HepG2 (cell line): ENCODE measurements around the gene IQCH.

Experiments
- EZH2 ChIP-seq: conservative IDR thresholded peaks from 2 replicates; pipeline ENCODE4 v1.6.1; 2012; ENCODE audit warnings: mild to moderate bottlenecking, low read depth, low read length, moderate library complexity
- FOXJ3 ChIP-seq: sonication (generic); formaldehyde crosslinking; IDR thresholded peaks from 2 replicates; pipeline ENCODE4 v1.4.0; 2020; ENCODE audit warnings: missing genetic modification reagents, mild to moderate bottlenecking, borderline replicate concordance
- FOXK1 ChIP-seq: sonication (generic); formaldehyde crosslinking; IDR thresholded peaks from 2 replicates; pipeline ENCODE4 v1.4.0; 2020; ENCODE audit warnings: low read depth, missing genetic modification reagents, borderline replicate concordance
- KDM1A ChIP-seq: IDR thresholded peaks from 2 replicates; pipeline ENCODE4 v1.6.1; 2016; ENCODE audit warnings: missing compliant biosample characterization
- POLR2A ChIP-seq, 2 experiments: IDR thresholded peaks; 2 replicates each; pipeline ENCODE4 v1.6.1; 2011; ENCODE audit warnings: low read depth in 2 of 2, low read length in 2 of 2, mild to moderate bottlenecking in 1 of 2, moderate library complexity in 1 of 2; ENCODE audit not compliant: insufficient read depth in 1 of 2
- TF ChIP-seq, protein P1 (sequence below): sonication (generic); formaldehyde crosslinking; IDR thresholded peaks from 2 replicates; pipeline ENCODE4 v1.8.0; 2022; ENCODE audit warnings: low read depth, missing genetic modification reagents
- TF ChIP-seq, protein P2 (sequence below): IDR thresholded peaks from 2 replicates; pipeline ENCODE4 v1.6.1; 2016; ENCODE audit warnings: missing biosample characterization, missing genetic modification reagents, low read depth
- TF ChIP-seq, protein P3 (sequence below): sonication (generic); formaldehyde crosslinking; IDR thresholded peaks from 2 replicates; pipeline ENCODE4 v1.4.0; 2020; ENCODE audit warnings: missing genetic modification reagents
- TF ChIP-seq, protein P4 (sequence below): sonication (generic); formaldehyde crosslinking; IDR thresholded peaks from 2 replicates; pipeline ENCODE4 v1.5.1; 2020; ENCODE audit warnings: mild to moderate bottlenecking, missing genetic modification reagents, moderate library complexity
- TF ChIP-seq, protein P5 (sequence below): sonication (generic); formaldehyde crosslinking; IDR thresholded peaks from 2 replicates; pipeline ENCODE4 v1.8.1; 2023; ENCODE audit warnings: mild to moderate bottlenecking, inconsistent platforms, moderate library complexity, missing genetic modification reagents, borderline replicate concordance

DNA sequence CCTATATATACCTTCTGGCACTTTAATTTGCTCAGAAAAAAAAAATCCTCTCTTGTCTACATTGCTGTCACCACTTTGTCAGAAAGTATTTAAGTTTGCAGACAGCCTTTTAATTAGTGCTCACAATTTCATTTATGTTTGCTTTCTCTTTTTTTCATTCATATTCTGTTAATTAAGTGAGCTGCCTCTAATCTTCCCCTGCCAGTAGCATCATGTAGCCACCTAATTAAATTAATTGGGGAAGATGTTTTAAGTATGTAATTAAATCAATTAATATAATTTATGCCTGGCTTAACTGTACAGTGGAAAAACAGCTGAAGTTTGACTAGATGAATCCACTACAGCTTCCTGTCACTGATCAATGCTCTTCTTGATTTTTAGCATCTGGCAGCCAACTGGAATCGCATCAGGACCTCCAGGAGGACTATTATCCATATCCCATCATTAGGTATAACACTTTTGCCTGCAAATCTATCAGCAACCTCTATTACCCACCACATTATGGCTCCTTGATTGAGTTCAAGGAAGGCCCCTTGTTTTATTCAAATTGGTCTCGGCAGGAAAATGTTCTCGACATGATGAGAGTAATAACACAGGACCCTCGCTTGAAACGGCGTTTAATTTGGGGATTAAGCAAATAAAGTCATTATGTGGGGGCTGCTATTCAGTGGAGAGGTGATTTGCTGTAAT, 118.5 kb downstream of the IQCH start:
- TF ChIP-seq, protein P1, sequence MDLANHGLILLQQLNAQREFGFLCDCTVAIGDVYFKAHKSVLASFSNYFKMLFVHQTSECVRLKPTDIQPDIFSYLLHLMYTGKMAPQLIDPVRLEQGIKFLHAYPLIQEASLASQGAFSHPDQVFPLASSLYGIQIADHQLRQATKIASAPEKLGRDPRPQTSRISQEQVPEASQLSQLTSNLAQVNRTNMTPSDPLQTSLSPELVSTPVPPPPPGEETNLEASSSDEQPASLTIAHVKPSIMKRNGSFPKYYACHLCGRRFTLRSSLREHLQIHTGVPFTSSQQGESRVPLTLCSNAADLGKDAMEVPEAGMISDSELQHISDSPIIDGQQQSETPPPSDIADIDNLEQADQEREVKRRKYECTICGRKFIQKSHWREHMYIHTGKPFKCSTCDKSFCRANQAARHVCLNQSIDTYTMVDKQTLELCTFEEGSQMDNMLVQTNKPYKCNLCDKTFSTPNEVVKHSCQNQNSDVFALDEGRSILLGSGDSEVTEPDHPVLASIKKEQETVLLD (CRISPR knock-in tag) = no peak
- TF ChIP-seq EZH2 = no peak
- no peak for TF ChIP-seq FOXK1 (CRISPR knock-in tag)
- TF ChIP-seq, protein P2, sequence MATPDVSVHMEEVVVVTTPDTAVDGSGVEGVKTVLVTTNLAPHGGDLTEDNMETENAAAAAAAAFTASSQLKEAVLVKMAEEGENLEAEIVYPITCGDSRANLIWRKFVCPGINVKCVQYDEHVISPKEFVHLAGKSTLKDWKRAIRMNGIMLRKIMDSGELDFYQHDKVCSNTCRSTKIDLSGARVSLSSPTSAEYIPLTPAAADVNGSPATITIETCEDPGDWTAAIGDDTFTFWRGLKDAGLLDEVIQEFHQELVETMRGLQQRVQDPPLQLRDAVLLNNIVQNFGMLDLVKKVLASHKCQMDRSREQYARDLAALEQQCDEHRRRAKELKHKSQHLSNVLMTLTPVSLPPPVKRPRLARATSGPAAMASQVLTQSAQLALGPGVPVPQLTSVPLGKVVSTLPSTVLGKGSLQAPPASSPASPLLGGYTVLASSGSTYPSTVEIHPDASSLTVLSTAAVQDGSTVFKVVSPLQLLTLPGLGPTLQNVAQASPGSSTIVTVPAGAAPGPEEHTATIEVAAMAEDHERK (CRISPR knock-in tag) = no peak
- TF ChIP-seq FOXJ3 (CRISPR knock-in tag) = no peak
- no peak for TF ChIP-seq KDM1A (CRISPR knock-in tag)
- TF ChIP-seq POLR2A (IDR thresholded peaks at IDR 0.05; ENCODE audit: insufficient read depth in 1 of 2, low read depth in 2 of 2, low read length in 2 of 2) = no peak
- TF ChIP-seq, protein P3, sequence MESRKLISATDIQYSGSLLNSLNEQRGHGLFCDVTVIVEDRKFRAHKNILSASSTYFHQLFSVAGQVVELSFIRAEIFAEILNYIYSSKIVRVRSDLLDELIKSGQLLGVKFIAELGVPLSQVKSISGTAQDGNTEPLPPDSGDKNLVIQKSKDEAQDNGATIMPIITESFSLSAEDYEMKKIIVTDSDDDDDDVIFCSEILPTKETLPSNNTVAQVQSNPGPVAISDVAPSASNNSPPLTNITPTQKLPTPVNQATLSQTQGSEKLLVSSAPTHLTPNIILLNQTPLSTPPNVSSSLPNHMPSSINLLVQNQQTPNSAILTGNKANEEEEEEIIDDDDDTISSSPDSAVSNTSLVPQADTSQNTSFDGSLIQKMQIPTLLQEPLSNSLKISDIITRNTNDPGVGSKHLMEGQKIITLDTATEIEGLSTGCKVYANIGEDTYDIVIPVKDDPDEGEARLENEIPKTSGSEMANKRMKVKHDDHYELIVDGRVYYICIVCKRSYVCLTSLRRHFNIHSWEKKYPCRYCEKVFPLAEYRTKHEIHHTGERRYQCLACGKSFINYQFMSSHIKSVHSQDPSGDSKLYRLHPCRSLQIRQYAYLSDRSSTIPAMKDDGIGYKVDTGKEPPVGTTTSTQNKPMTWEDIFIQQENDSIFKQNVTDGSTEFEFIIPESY = no peak
- TF ChIP-seq, protein P4, sequence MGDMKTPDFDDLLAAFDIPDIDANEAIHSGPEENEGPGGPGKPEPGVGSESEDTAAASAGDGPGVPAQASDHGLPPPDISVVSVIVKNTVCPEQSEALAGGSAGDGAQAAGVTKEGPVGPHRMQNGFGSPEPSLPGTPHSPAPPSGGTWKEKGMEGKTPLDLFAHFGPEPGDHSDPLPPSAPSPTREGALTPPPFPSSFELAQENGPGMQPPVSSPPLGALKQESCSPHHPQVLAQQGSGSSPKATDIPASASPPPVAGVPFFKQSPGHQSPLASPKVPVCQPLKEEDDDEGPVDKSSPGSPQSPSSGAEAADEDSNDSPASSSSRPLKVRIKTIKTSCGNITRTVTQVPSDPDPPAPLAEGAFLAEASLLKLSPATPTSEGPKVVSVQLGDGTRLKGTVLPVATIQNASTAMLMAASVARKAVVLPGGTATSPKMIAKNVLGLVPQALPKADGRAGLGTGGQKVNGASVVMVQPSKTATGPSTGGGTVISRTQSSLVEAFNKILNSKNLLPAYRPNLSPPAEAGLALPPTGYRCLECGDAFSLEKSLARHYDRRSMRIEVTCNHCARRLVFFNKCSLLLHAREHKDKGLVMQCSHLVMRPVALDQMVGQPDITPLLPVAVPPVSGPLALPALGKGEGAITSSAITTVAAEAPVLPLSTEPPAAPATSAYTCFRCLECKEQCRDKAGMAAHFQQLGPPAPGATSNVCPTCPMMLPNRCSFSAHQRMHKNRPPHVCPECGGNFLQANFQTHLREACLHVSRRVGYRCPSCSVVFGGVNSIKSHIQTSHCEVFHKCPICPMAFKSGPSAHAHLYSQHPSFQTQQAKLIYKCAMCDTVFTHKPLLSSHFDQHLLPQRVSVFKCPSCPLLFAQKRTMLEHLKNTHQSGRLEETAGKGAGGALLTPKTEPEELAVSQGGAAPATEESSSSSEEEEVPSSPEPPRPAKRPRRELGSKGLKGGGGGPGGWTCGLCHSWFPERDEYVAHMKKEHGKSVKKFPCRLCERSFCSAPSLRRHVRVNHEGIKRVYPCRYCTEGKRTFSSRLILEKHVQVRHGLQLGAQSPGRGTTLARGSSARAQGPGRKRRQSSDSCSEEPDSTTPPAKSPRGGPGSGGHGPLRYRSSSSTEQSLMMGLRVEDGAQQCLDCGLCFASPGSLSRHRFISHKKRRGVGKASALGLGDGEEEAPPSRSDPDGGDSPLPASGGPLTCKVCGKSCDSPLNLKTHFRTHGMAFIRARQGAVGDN = no peak
- TF ChIP-seq, protein P5, sequence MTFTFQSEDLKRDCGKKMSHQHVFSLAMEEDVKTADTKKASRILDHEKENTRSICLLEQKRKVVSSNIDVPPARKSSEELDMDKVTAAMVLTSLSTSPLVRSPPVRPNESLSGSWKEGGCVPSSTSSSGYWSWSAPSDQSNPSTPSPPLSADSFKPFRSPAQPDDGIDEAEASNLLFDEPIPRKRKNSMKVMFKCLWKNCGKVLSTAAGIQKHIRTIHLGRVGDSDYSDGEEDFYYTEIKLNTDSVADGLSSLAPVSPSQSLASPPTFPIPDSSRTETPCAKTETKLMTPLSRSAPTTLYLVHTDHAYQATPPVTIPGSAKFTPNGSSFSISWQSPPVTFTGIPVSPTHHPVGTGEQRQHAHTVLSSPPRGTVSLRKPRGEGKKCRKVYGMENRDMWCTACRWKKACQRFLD (CRISPR knock-in tag) = no peak
